OCI-LY7 (cell line): ENCODE measurements around the gene DXO. TPM values are rescaled to one million over a fixed set of nuclear protein-coding genes. Genes with fewer than 3 reads are reported as not detected.
"Not testable (repeated sequence)": the region's sequence is repeated elsewhere in the genome, so short reads cannot be mapped to it uniquely, and the experiment has no call there.

ENCODE experiments used
- BruUV-seq: library from RNA; stranded (reverse); fragments of 400-500 nt; replicated peaks from 2 replicates; lab custom pipeline; 2021; lab: Mats Ljungman, UMichigan
- CTCF ChIA-PET: fragments of 300-600 bp; sonication (Branson Sonifier 250); formaldehyde crosslinking; loops from one replicate; lab custom pipeline; 2022; ENCODE audit warnings: antibody characterized with exemption; ENCODE audit not compliant: unreplicated experiment; lab: Charles Lee
- POLR2A ChIA-PET: fragments of 300-600 bp; sonication (Branson Sonifier 250); formaldehyde crosslinking; loops from one replicate; lab custom pipeline; 2022; ENCODE audit warnings: antibody characterized with exemption; lab: Charles Lee
- DNase-seq: peaks from one replicate; pipeline ENCODE4 v3.0.0-alpha.2; 2015; ENCODE audit warnings: low spot score
- H2AFZ ChIP-seq: fragments of 200-600 bp; sonication (generic), shearing (Covaris generic); 2 replicates; pipeline ENCODE4 v1.6.1; 2014; ENCODE audit warnings: mild to moderate bottlenecking, antibody characterized with exemption, low read length, moderate library complexity
- H3K27ac ChIP-seq: fragments of 200-600 bp; sonication (generic); 2 replicates; pipeline ENCODE4 v1.5.1; 2014; ENCODE audit warnings: mixed run types, low read depth, mild to moderate bottlenecking, moderate library complexity, low read length, inconsistent platforms; ENCODE audit not compliant: poor library complexity, severe bottlenecking
- H3K36me3 ChIP-seq: fragments of 200-600 bp; sonication (generic); 2 replicates; pipeline ENCODE4 v1.6.1; 2014; ENCODE audit warnings: mild to moderate bottlenecking, antibody characterized with exemption, low read length, moderate library complexity, mixed read lengths; ENCODE audit not compliant: insufficient read depth
- H3K4me1 ChIP-seq: fragments of 200-600 bp; sonication (generic); 2 replicates; pipeline ENCODE4 v1.5.1; 2014; ENCODE audit warnings: mild to moderate bottlenecking, low read length; ENCODE audit not compliant: insufficient read depth, poor library complexity, severe bottlenecking
- H3K4me2 ChIP-seq: fragments of 200-600 bp; sonication (generic); 2 replicates; pipeline ENCODE4 v1.6.1; 2014; ENCODE audit warnings: mild to moderate bottlenecking, low read length
- H3K4me3 ChIP-seq: fragments of 200-600 bp; sonication (generic); 2 replicates; pipeline ENCODE4 v1.5.1; 2014; ENCODE audit warnings: mild to moderate bottlenecking, low read depth, low read length; ENCODE audit not compliant: poor library complexity, severe bottlenecking
- H3K79me2 ChIP-seq: fragments of 200-600 bp; sonication (generic); 2 replicates; pipeline ENCODE4 v1.6.1; 2016; ENCODE audit warnings: low read depth, mild to moderate bottlenecking, low read length, moderate library complexity, mixed read lengths; ENCODE audit not compliant: insufficient read depth
- H3K9me2 ChIP-seq: fragments of 200-600 bp; sonication (generic); 2 replicates; pipeline ENCODE4 v1.6.1; 2016; ENCODE audit warnings: mild to moderate bottlenecking, low read length, mixed read lengths; ENCODE audit not compliant: insufficient read depth
- H3K9me3 ChIP-seq: fragments of 200-600 bp; sonication (generic); 2 replicates; pipeline ENCODE4 v1.6.1; 2014; ENCODE audit warnings: mild to moderate bottlenecking, mixed run types, low read length, mixed read lengths
- H4K20me1 ChIP-seq: fragments of 200-600 bp; sonication (generic); 2 replicates; pipeline ENCODE4 v1.6.1; 2014; ENCODE audit warnings: mild to moderate bottlenecking, antibody characterized with exemption, low read length, moderate library complexity, mixed read lengths; ENCODE audit not compliant: insufficient read depth
- intact Hi-C: fragments of 100-400 bp; cut with micrococcal nuclease; formaldehyde crosslinking; loops from one replicate; pipeline ENCODE4 v1.10.0; 2022; ENCODE audit not compliant: unreplicated experiment
- total RNA-seq, 2 experiments: library from RNA; depleted of rRNA in 1 of 2; stranded (reverse); fragments of >200 nt in 1 of 2; shearing (Covaris generic) in 1 of 2; gene quantifications; 2 replicates each; pipeline ENCODE4 v1.2.3, GENCODE V29; 2014 to 2022

The DXO gene
- total RNA-seq, 2 experiments from 2014 or later, result 17.5 to 36.5 TPM

DNA sequence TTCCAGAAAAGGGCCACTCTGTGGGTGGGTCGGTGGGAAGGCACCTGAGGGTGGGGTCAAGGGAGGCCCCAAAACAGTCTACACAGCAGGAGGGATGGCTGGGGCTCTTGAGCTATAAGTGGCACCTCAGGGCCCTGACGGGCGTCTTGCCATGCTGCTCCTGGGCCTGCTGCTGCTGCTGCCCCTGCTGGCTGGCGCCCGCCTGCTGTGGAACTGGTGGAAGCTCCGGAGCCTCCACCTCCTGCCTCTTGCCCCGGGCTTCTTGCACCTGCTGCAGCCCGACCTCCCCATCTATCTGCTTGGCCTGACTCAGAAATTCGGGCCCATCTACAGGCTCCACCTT is 33.6 kb upstream of the DXO start:
- H3K36me3 ChIP-seq, H3K4me1 ChIP-seq, H3K4me3 ChIP-seq, H2AFZ ChIP-seq, H3K27ac ChIP-seq, H3K9me3 ChIP-seq, intact Hi-C loops, H4K20me1 ChIP-seq, H3K79me2 ChIP-seq, DNase-seq, H3K4me2 ChIP-seq, POLR2A ChIA-PET, BruUV-seq, H3K9me2 ChIP-seq, CTCF ChIA-PET: not testable (repeated sequence)

DNA sequence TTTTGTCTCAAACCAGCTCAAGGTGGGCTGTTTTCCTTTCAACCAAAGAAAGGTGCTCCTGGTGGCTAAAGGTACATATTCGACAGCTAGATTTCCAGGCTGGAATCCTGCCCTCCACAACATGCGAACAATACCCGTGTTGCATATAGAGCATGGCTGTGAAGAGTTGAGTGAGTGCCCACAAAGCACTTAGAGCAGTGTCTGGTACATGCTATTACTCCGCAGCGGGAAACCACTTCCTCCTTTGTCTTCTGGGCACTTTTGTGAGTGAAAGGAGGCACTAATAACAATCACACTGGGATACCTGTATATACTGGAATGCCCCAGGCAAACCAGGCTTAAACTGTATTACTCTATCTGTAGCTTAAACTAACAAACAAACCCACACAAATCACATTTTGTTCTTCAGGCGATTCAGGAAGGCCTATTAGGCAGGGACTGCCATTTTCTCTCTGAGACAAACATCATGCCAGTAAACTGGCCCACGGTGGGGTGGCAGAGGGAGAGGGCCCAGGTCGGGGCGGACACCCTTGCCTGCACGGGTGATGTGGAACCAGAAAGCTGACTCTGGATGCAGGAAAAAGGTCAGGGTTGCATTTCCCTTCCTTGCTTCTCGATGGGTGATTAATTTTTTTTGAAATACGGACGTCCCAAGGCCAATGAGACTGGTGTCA is 33.1 kb upstream of the DXO start:
- H3K27ac ChIP-seq, DNase-seq, H3K36me3 ChIP-seq, H3K4me2 ChIP-seq, BruUV-seq, H2AFZ ChIP-seq, H4K20me1 ChIP-seq, POLR2A ChIA-PET, H3K4me1 ChIP-seq, H3K9me3 ChIP-seq, H3K4me3 ChIP-seq, H3K79me2 ChIP-seq, H3K9me2 ChIP-seq, CTCF ChIA-PET, intact Hi-C loops: not testable (repeated sequence)

DNA sequence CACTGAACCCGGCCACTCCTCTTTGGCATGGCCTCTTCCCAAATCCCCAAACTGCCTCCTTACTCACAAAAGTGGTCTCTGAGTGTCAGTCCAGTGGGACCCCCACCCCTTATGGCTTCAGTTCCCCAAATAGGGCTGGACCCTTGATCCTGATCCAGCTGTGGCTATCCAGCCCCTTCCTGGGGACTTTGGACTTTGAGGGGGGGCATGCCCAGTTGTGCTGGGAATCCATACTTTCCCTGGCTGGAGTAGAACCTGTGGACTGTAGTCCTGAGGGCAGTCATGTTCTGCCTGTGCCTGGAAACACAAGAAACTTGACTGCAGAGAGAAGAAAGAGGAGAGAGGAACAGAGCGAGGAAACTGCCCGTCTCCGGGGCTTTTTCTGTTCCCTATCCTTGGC is 32.5 kb upstream of the DXO start:
- H3K4me1 ChIP-seq, CTCF ChIA-PET, BruUV-seq, H3K79me2 ChIP-seq, DNase-seq, POLR2A ChIA-PET, H3K36me3 ChIP-seq, H3K9me2 ChIP-seq, H3K4me2 ChIP-seq, H3K27ac ChIP-seq, H2AFZ ChIP-seq, H3K4me3 ChIP-seq, intact Hi-C loops, H3K9me3 ChIP-seq, H4K20me1 ChIP-seq: not testable (repeated sequence)

GRCh38 chr6:32003301-32003700 is 31.4 kb upstream of the DXO start:
- H3K27ac ChIP-seq, H3K4me1 ChIP-seq, POLR2A ChIA-PET, H2AFZ ChIP-seq, BruUV-seq, DNase-seq, H3K4me2 ChIP-seq, H3K36me3 ChIP-seq, CTCF ChIA-PET, intact Hi-C loops, H3K9me3 ChIP-seq, H3K4me3 ChIP-seq, H4K20me1 ChIP-seq, H3K9me2 ChIP-seq, H3K79me2 ChIP-seq: not testable (repeated sequence)

- H3K27ac ChIP-seq, H3K79me2 ChIP-seq, H3K9me3 ChIP-seq, H3K9me2 ChIP-seq, CTCF ChIA-PET, H3K4me2 ChIP-seq, BruUV-seq, H3K4me1 ChIP-seq, DNase-seq, H2AFZ ChIP-seq, intact Hi-C loops, POLR2A ChIA-PET, H3K36me3 ChIP-seq, H3K4me3 ChIP-seq, H4K20me1 ChIP-seq: not testable (repeated sequence)
Measured at GRCh38 chr6:32002546-32003268, 30.8 kb upstream of the DXO start.

GRCh38 chr6:31996385-31996784 is 24.4 kb upstream of the DXO start:
- H3K36me3 ChIP-seq, H3K9me3 ChIP-seq, H3K9me2 ChIP-seq, H3K27ac ChIP-seq, DNase-seq, H3K4me2 ChIP-seq, H4K20me1 ChIP-seq, H3K4me1 ChIP-seq, CTCF ChIA-PET, POLR2A ChIA-PET, BruUV-seq, H2AFZ ChIP-seq, H3K4me3 ChIP-seq, H3K79me2 ChIP-seq, intact Hi-C loops: not testable (repeated sequence)
